Testis (tissue), 2 donors: ENCODE measurements around the gene PRKG2.

Experiments
- POLR2A ChIP-seq: fragments of 450-650 bp; IDR thresholded peaks from one replicate; pipeline ENCODE4 v1.6.1; 2017; ENCODE audit warnings: antibody characterized with exemption, mild to moderate bottlenecking, moderate library complexity
- TF ChIP-seq, protein P1 (sequence below), 3 experiments: fragments of 450-650 bp in 2 of 3; fragments of 200-600 bp in 1 of 3; sonication (generic) in 1 of 3; IDR thresholded peaks; one replicate each; pipeline ENCODE4 v1.5.1; 2016 to 2019; ENCODE audit warnings: antibody characterized with exemption in 3 of 3, mild to moderate bottlenecking in 2 of 3, moderate library complexity in 1 of 3

DNA sequence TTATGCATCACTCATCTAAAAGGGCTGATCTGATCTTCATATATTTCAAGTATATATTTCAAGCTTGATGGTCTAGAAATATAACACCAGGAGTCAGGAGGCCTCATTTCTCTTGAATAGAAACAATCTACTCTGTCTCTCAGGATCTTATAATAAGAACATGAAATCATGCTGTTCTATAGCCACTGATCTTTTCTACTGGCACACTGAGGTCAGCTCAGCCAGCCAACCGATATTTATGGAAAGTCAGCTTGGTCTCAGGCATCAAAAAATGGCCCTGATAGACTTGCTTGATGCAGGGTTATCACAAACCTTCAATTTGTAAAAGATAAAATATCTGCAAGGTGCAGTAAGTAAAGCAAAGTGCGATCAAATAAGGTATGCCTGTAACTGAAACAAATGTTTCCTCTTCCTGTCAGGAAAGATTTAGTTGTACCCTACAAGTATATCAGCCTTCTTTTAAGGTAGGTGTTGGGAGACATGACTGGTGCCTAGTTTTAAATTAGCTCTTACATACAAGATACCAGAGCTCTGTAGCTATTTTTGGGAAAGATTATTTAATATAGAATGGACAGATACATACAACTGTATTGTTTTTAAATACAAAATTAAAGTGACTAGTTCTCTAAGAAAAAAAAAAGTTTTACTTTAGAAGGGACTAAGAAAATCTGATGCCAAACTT lies 121.2 kb downstream of the PRKG2 start:
- TF ChIP-seq POLR2A, result no peak
- TF ChIP-seq, protein P1, sequence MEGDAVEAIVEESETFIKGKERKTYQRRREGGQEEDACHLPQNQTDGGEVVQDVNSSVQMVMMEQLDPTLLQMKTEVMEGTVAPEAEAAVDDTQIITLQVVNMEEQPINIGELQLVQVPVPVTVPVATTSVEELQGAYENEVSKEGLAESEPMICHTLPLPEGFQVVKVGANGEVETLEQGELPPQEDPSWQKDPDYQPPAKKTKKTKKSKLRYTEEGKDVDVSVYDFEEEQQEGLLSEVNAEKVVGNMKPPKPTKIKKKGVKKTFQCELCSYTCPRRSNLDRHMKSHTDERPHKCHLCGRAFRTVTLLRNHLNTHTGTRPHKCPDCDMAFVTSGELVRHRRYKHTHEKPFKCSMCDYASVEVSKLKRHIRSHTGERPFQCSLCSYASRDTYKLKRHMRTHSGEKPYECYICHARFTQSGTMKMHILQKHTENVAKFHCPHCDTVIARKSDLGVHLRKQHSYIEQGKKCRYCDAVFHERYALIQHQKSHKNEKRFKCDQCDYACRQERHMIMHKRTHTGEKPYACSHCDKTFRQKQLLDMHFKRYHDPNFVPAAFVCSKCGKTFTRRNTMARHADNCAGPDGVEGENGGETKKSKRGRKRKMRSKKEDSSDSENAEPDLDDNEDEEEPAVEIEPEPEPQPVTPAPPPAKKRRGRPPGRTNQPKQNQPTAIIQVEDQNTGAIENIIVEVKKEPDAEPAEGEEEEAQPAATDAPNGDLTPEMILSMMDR (IDR thresholded peaks at IDR 0.05), result no peak
